Activated CD8-positive, alpha-beta memory T cell treated with anti-CD3 and anti-CD28 coated beads, Interleukin-2, amount 50 U/mL, for 1 hour (primary cell): ENCODE results near the gene NCAM1.

Experiments
- DNase-seq: peaks from one replicate; pipeline ENCODE4 v3.0.0-alpha.2; 2020; ENCODE audit errors: extremely low read depth

Gene NCAM1

GRCh38 chr11:113085446-113085845 is 124.2 kb downstream of the NCAM1 start:
- no peak for DNase-seq

GRCh38 chr11:113087706-113088105 is 126.5 kb downstream of the NCAM1 start:
- no peak for DNase-seq

- DNase-seq = no peak
Measured at GRCh38 chr11:113090716-113091480, 129.7 kb downstream of the NCAM1 start.

- no peak for DNase-seq
Measured at GRCh38 chr11:113091481-113091780, 130.2 kb downstream of the NCAM1 start.

GRCh38 chr11:113096648-113097047 is 135.4 kb downstream of the NCAM1 start:
- no peak for DNase-seq

- no peak for DNase-seq
Measured at GRCh38 chr11:113103932-113104690, 142.9 kb downstream of the NCAM1 start.

- no peak for DNase-seq
Measured at GRCh38 chr11:113104691-113105251, 143.6 kb downstream of the NCAM1 start.

- DNase-seq = no peak
Measured at GRCh38 chr11:113105592-113105991, 144.4 kb downstream of the NCAM1 start.

GRCh38 chr11:113106507-113106906 is 145.3 kb downstream of the NCAM1 start:
- no peak for DNase-seq

- DNase-seq = no peak
Measured at GRCh38 chr11:113110046-113110445, 148.8 kb downstream of the NCAM1 start.

GRCh38 chr11:113111156-113111555 is 149.9 kb downstream of the NCAM1 start:
- no peak for DNase-seq

- no peak for DNase-seq
Measured at GRCh38 chr11:113112307-113112706, 151.1 kb downstream of the NCAM1 start.

- no peak for DNase-seq
Measured at GRCh38 chr11:113113801-113114704, 152.8 kb downstream of the NCAM1 start.

GRCh38 chr11:113114705-113115027 is 153.4 kb downstream of the NCAM1 start:
- DNase-seq = no peak

GRCh38 chr11:113118104-113118503 is 156.9 kb downstream of the NCAM1 start:
- DNase-seq = no peak

- DNase-seq = no peak
Measured at GRCh38 chr11:113119074-113119473, 157.9 kb downstream of the NCAM1 start.

- no peak for DNase-seq
Measured at GRCh38 chr11:113119966-113120736, 158.9 kb downstream of the NCAM1 start.

GRCh38 chr11:113121746-113122145 is 160.5 kb downstream of the NCAM1 start:
- no peak for DNase-seq

GRCh38 chr11:113124006-113124405 is 162.8 kb downstream of the NCAM1 start:
- DNase-seq = no peak

- no peak for DNase-seq
Measured at GRCh38 chr11:113124578-113124977, 163.4 kb downstream of the NCAM1 start.

GRCh38 chr11:113129261-113129992 is 168.2 kb downstream of the NCAM1 start:
- DNase-seq = no peak
